HG03442 (cell line): Measurements from ENCODE around the gene ZC3H13.

ENCODE experiments used
- ATAC-seq: cut with Tn5 transposase; IDR thresholded peaks from one replicate; pipeline ENCODE4 v1.9.1; 2021; ENCODE audit warnings: mild to moderate bottlenecking, moderate library complexity; ENCODE audit not compliant: unreplicated experiment

Gene ZC3H13

DNA sequence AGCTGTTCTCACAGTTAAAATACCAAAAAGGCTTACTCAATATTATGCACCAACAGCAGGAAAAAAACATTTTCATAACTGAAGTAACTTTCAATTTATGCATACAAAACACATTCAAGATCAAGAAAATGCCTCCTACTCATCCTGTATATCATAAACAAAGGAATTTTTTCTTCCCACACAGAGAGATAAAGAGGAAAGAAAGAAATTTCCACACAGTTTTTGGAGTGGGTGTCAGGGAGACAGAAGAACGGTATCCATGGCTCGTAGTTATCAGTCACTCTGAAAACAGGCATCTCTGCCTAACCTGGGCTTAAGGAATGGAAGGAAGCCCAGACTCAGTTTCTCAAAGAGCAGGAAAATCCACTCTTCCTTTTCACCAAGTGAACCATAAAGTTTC lies 108.6 kb downstream of the ZC3H13 start:
- no peak for ATAC-seq

DNA sequence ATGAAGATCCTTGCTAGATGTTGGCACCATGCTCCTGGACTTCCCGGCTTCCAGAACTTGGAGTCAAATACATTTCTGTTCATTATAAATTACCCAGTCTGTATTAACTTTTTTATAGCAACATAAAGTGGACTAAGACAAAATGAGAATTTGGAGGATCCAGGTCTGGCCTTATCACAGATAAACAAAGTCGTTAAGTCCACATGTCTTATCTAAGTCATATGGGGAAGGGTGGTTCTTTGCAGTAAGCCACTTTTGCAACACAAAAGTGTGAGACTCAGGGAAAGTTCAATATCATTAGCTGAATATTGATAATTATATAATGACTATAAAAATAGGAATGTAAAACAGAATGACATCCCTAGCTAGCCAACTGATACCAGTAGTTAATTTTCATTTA lies 109.4 kb downstream of the ZC3H13 start:
- no peak for ATAC-seq

DNA sequence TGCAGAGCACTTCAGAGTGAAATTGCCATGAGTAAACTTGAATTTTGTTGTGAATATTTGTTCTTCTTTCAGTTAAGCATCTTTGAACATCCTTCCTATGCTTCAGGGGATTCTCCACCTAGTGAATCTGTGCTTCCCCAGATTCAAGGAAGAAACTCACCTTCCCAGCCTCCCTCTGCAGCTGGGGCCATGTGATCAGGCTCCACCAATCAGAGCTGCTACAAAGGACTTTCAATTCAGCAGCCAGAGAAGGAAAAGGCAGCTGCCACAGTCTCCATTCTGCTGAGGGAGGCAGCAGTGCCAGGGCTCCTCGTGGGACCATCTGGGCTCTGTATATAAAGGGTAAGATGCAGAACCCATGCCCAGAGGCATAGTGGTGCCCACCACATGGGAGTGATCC lies 111.3 kb downstream of the ZC3H13 start:
- no peak for ATAC-seq

DNA sequence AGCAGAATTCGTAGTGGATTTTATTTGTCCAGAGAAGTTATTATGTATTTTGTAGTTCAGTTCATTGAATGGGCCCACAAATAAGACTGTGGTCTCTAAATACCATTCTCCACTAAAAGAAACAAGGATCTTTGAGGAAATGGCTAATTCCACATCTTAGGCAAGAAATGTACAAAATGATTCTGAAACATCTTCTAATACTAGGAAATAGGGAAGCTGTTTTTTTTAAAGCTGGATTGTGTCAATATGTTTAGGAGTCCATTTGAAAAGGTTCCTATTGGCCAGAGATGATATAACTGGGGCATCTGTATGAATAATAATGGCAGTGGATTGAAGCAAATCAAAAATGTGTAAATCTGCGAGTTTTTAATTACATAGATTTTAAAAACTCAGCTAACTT lies 112.5 kb downstream of the ZC3H13 start:
- no peak for ATAC-seq

DNA sequence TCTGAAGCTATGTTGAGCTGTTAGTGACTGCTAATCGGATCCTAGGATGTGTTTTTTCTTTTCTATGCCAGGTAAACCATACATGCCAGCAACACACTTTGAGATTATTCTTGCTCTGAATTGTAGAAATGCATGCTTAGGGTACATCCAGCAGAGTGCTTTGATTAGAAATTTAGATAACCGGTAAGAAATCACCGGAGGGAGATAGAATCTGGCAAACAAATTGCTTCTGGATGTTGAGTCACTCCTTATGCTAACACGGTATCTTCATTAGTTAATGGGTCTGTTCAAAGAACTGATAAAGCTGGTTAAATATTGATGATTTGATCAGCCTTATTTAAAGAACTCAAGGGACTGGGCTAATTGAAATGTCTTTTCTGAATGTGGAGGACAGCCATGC lies 115.9 kb downstream of the ZC3H13 start:
- ATAC-seq, result no peak

DNA sequence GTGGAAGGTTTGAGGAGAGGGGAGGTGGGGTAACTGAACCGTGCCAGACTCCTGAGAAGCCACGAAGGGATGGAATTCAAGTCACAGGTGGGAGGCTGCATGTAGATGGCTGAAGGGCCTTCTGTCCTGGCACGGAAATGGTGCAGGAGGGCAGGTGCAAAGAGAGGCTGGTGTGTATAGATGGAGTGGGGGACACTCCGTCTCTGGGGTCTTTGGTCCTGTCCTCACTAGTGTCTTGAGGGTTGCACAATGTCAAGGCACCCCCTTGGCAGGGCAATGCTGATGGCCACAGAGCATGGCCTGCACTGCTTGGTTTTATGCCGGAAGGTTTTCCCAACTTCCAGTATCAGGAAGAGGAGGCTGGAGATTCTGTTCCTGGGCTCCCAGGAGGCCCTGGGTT lies 118.3 kb downstream of the ZC3H13 start:
- no peak for ATAC-seq

DNA sequence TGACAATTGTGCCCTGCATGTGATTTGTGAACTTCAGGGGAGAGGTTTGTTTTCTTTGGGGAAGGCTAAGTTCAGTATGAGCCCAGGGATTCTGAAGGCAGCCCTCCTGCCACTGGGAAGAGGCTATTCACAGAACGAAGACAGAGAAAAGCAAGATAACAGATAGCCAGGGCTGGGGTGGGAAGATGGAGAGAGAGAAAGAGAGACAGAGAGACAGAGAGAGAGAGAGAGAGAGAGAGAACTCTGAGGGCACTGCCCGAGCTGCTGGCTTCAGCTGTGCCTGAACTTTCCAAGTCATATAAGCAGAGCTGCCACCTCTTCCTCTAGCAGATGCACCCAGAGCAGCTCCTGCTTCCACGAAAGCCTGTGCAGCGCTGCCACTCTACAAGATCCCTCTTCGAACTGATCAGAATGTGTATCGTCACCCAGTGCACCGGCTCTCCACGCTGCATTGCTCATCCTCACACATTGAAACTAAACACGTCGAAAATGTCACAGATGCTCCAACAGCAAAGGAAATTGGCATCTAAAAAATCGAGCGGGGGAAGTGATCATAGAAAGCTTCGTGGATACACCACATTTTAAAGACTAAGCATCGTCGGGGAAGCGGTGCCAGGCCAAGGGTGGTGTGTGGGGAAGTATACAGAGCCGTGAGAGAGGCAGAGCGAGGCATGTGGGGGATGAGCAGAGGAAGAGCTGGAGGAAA lies 119.2 kb downstream of the ZC3H13 start:
- no peak for ATAC-seq

DNA sequence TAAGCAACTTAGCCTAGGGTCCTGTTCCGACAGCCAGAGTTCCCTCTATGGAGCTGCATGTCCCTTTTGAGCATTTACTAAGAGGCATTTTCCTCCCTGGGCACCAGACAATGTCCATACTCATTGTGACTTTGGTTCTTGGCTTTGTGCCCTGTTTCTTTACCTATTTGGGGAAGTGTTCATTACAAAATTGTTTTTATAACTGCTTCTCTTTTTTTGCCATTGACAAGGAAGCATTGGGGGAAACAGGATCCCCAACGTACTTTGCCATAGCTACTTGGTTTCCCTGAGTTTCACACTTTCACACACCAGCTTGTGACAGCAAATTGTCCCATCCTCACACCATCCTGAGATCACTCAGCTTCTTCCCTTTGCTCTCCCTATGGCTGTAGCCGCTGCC lies 119.9 kb downstream of the ZC3H13 start:
- no peak for ATAC-seq

DNA sequence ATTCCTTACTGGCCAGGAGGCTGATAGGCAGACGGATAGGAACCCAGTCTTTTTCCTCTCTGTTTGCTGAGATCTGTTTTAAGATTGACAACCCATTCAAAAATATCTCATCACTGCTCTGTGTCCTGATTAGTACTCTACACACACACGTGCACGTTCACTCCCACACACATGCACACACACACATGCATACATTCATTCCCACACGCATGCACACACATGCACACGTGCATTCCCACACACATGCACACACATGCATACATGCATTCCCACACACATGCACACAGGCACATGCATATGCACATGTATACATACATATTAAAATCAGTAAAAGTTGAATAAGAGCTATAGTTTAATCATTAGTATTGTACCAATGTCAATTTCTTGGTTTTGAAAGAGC lies 120.4 kb downstream of the ZC3H13 start:
- ATAC-seq, result no peak

DNA sequence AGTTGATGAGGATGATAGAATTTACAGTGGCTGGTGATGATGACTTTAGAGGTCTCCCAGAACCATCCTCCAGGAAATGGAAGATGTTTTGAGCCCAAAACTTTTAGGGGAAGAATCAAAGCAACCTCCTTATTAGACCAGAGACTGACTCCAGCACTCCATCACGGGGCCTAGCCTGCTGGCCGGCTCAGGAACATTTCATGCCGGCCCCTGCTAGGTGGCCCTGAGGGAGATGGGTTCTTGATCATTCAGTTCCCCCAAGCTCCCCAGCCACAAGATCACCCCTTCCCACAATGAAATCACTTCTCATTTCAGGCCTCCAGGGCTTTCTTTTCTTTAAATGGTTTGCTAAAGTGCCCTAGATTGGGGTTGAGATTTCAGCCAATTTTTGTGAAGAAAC lies 121.3 kb downstream of the ZC3H13 start:
- ATAC-seq, result no peak

DNA sequence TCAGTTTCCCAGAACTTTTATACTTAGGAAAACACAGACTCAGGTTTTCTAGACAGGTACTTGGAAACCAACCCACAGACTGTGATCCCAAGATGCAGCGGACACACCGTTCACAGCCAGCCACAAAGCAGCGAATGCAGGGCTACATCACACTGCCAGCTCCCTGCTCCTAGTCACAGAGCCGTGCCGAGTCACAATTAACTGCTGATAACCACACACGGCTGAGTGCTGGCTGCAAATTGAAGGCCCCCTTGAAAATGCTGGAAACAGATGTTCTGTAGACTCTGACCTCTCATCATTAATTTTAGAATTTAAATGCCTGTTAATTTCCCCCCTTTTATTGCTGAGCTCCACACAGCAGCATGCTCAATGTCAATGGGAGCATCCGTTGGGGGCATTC lies 122.4 kb downstream of the ZC3H13 start:
- ATAC-seq, result no peak

DNA sequence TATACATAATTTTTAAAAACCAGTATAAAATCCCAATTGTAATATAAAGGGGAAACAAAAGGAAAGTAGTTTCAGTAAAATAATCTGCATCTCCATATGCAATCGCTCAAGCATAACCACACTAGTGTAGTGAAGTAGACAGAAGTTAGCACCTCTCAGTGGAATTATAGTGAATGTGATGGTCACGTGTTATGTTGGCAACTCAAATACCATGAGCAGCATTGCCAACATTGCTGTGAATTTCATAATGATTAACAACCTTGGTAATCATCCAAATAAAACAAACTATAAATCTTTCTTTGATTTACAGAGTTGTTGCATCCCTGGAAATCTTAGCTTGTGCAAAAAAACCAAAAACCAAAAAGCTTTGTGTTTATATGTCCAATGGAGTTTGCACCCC lies 123.7 kb downstream of the ZC3H13 start:
- ATAC-seq, result no peak

DNA sequence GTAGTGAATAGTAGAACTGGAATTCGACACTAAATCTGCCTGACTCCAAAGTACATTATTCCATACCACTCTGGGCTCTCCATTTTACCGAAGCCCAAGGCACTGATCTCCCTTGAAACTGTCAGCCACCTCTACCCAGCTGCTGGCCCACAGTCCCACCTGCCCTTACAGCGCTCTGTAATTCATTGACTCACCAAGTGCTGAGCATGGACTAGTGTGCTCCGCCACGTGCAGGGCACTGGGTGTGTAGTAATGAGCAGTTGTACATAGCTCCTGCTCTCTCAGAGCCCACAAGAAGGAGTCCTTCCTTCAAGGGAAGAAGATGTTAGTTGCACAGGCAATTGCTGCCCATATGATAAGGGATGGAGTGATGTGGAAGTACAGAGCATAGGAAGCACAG lies 124.4 kb downstream of the ZC3H13 start:
- no peak for ATAC-seq

DNA sequence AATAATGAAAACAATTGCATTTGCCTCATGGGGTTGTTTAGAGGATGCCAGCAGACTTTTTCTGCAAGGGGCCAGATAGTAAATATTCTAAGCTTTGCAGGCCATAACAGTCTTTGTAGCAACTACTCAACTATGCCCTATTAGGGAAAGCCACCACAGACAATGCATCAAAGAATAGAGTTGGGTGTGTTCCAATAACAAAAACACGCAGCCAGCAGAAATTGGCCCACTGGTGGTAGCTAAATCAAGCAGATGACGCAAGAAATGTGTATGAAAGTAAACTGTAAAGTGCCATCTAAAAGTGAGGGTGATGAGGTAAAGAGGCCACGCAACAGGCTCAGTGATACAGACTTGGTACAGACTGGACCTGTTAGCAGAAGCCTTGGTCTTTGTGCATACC lies 125.8 kb downstream of the ZC3H13 start:
- no peak for ATAC-seq

DNA sequence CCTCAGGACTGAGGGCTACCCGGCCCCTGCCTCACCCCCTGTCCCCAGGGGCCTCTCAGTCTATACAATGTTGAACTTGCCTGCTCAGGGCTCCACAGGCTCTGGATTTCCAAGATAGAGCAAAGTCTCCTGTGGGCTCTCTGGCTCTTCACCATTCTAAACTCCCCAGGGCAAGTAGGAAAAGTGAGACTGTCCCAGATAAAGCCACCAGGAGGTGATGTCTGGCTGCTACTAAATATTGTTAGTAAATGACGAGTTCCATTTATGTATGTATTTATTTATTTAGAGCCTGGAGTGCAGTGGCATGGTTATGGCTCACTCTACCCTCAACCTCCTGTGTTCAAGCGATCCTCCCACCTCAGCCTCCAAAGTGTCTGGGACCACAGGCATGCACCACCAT lies 127.4 kb downstream of the ZC3H13 start:
- ATAC-seq, result no peak

DNA sequence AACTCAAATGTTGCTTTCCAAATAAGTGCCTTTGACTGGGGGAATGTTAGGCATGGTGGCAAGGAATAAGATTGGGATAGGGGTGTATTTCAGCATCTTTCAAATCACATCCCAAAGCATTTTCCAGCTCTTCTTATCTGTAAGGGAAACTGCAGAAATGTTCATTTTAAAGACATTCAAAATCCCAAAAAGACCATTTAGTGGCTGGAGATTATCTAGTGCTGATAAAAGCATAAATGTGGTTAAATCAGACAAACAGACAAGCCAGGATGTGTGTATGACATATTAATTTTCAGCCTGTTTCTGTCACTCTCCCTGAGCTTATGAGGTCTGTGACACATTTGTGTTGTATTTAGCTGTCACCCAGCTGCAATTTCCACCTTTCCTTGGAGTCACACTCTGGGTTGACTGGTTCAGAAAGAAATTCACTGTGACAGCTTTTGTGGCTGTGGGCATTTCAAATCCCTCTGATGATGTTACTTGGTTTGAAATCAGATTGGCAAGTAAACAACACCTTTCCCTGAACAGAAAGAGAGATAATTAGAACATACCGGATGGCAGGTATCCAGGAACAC lies 131.3 kb downstream of the ZC3H13 start:
- no peak for ATAC-seq

DNA sequence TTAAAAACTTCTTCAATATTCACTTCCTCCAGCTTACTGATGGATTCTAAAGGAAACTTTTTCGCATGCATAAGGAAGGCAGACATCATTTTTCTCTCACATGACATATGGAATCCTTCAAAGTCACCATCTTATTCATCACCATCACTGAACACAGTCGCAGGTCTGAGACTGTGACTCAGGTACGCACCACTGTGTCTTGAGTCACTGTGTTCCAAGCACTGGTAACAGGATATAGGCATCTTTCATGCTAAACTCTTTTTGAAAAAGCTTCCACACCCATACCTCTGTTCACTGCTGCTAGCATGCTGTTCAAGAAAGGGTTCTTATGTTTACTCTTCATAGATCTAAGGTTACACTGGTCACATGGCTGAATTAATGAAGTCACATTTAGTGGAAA lies 133.9 kb downstream of the ZC3H13 start:
- no peak for ATAC-seq

DNA sequence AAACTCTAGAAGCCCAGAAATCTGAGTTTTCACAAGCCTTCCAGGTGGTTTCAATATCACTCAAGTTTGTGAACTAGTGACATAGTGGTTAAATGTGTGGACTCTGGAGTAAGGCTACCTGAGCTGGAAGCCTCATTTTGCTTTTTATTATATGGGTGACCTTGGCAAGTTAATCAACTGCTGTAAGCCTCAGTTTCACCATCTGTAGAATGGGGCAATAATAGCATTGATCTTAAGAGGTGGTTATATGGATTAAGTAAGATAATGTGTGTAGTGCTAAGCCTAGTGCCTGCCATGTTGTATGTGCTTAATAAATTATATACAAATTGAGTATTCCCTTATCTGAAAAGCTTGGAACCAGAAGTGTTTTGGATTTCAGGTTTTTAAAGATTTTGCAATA lies 135.5 kb downstream of the ZC3H13 start:
- no peak for ATAC-seq

DNA sequence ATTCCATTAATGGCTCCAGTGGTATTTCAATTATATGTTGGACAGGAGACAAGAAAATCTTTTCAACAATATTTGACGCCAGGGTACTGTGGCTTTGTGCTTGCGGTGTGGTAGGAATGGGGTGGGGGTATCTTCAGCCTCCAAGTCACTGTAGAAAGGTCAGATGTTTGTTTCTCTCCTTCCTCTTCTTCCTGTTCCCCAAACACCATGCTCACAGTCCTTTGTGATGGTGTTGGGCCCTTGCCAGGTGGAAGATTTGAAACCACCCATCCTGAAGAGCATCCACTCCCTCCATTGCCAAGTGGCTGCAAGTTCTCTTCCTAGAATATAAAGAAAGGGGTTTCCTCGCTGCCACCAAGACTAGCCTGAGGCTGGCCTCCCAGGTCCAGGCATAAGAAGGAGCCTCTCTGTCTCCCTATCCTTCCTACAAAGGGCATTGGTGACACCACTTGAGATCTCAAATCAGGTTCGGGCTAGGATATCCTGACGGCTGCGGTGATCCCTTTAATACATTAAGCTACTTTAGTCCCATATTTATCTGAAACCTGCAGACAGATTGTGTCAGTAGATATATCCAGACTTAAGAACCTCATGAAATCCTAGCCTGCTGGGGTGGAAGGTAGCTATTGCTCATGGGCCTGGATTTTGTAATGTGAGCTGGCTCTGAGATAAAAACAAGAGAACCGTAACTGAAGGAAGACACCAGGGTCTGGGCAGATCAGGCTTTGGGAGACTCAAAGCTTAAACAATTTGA lies 136.7 kb downstream of the ZC3H13 start:
- ATAC-seq, result no peak

DNA sequence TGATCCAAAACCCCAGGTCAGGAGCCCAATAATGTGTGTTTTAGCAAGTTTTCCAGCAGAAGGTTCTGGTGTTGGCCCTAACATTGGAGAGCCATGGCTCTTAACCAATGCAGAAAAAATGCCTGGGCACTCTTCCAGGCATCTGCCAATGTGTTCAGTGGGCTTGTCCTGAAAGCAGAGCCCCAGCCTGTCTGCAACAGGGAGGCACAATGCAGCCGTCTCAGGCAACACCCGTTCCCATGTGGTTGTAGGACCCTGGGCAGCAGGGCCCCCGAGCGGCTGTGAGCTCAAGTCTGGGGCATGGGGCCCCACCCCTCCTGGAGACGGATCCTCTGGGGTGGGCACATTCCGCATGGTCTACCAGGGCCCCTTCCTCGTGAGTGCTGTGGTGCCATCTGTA lies 142.9 kb downstream of the ZC3H13 start:
- no peak for ATAC-seq

DNA sequence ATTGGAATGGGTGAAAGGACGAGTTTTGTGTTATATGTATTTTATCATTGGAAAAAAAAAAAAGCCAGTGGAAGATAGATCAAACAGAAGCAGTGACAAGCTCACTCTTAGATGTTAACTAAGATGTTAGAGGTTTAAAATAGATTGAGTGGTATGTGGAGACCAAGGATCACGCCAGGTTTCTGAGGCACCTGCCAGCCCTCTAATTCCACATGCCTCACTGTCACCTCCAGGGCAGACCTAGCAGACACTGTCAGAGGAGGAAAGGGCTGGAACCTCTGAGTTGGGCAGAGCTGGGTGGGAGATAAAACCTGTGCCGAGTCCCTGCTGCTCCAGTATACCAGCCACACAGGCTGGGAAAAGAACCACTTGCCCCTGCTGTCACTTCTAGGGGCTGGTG lies 143.5 kb downstream of the ZC3H13 start:
- no peak for ATAC-seq

DNA sequence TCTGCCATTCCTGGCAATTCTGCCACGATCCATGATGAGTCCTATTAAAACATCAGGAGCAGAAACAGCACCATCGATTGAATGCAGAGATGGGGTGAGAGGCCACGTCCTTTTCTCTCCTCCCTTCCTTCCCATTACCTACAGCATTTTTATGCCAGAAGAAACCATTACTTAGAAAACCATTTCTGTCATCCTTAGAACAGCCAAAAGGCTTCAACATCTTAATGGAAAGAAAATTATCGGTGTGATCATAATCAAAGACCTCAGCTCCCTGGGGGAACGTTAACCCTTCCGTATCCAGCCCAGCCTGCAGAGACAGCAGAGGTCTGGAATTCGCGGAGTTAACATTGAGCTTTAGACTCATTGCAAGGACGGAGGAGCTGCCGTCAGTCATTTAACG lies 145.0 kb downstream of the ZC3H13 start:
- ATAC-seq, result no peak
